NCI-H1436 (cell line): ENCODE measurements around the gene KMT2B.

Experiments
- DNase-seq: peaks from one replicate; lab custom pipeline; 2025; lab: John Stamatoyannopoulos, UW

KMT2B gene

DNA sequence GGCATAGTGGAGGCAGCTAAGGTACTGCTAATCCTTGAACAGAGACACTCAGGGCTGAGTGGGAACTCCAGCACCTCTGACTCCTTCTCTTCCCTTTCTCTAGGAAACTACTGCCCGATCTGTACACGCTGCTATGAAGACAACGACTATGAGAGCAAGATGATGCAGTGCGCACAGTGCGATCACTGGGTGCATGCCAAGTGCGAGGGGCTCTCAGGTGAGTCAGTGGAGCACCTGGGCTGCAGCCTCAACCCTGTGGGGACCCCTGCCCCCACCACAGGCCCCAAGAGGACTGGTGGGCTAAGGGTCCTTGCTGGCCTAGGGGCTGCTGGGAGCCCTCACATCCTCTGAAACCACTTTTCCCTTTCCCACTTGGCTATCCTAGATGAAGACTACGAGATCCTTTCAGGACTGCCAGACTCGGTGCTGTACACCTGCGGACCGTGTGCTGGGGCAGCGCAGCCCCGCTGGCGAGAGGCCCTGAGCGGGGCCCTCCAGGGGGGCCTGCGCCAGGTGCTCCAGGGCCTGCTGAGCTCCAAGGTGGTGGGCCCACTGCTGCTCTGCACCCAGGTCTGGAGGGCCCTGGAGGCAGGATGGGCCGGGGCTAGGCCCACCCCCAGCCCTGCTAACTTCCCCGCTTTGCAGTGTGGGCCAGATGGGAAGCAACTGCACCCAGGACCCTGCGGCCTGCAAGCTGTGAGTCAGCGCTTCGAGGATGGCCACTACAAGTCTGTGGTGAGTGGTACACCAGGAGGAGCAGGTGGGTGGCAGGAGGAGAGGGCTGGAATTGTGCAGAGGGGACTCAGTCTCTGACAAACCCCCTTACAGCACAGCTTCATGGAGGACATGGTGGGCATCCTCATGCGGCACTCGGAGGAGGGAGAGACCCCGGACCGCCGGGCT, 9.5 kb downstream of the KMT2B start:
- DNase-seq, result no peak

DNA sequence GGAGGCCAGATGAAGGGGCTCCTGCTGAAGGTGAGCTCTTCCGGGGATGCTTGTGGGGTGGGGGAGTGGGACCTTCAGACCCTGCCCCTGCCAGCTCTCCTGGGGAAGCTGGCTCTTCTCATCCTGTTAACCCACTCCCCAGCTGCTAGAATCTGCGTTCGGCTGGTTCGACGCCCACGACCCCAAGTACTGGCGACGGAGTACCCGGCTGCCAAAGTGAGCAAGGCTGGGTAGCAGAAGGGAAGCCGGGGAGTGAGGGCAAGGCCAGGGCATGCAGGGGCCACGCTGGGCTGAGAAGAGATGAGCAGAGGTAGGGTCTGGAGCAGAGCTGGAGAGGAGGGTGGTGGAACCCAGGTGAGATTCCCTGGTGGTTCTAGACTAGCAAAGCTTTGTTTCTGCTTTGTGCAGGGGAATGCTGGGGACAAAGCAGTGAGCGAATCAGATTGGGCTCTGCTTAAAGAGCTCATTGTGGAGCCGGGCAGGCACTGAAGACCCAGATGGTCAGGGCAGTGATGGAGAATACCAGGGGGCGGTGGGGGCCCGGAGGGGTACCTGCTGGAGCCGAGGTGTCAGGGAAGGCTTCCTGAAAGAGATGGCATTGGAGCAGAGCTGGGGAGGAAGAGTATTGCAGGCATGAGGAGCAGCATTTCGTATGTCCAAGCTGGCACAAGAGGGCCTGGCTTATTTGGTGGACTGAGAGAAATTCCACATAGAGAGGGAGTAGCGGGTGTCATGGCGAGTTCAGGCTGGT, 10.3 kb downstream of the KMT2B start:
- no peak for DNase-seq

DNA sequence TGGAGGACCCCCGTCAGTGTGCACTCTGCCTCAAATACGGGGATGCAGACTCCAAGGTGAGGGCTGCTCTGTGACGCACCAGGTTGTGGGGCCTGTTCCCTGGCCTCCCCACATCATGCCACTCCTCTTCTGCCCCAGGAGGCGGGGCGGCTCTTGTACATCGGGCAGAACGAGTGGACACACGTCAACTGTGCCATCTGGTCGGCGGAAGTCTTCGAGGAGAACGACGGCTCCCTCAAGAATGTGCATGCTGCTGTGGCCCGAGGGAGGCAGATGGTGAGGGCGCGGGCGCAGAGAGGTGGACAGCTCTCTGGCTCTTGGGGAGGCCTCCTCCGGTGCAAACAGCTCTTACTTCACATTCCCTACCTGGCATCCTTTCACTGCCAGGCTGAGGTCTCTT, 11.2 kb downstream of the KMT2B start:
- no peak for DNase-seq

DNA sequence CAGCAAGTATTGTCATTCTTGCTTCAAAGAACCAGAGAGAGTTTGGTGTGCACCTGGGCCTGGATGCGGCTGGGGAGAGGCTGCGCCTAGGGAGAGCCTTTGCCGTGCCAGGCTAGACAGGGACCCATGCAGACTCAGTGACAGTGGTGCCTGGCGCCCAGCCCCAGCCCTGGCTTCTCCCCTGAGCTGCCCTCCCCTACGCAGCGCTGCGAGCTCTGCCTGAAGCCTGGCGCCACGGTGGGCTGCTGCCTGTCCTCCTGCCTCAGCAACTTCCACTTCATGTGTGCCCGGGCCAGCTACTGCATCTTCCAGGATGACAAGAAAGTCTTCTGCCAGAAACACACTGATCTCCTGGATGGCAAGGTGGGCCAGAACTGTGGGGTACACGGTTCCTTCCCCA, 12.0 kb downstream of the KMT2B start:
- DNase-seq, result no peak

DNA sequence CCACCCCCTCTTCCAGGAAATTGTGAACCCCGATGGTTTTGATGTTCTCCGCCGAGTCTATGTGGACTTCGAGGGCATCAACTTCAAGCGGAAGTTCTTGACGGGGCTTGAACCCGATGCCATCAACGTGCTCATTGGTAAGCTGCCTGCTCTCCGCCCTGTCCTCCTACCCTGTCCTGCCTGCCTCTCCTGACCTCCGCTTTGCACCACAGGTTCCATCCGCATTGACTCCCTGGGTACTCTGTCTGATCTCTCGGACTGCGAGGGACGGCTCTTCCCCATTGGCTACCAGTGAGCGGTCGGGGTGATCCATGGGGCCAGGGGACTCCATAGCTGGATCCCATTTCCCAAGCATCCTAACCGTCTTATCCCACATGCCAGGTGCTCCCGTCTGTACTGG, 12.5 kb downstream of the KMT2B start:
- DNase-seq, result no peak

DNA sequence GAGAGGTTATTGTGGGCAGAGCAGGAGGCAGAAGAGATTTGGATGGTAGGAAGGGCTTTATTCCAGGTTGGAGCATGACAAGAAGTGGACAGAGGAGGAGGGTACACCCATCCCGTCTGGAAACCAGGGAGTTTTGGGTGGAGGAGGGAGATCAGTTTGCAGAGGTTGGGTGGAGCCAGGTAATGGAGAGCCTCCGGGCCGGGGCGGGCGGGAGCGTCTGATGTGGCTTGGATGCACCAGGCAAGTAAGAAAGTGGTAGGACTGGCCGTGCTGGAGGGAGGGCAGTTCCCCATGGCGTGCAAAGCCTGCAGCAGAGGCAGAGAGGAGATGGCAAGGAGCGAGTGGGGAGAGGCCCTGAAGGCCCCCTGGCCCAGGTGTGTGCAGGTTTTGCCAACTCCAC, 13.6 kb downstream of the KMT2B start:
- no peak for DNase-seq

DNA sequence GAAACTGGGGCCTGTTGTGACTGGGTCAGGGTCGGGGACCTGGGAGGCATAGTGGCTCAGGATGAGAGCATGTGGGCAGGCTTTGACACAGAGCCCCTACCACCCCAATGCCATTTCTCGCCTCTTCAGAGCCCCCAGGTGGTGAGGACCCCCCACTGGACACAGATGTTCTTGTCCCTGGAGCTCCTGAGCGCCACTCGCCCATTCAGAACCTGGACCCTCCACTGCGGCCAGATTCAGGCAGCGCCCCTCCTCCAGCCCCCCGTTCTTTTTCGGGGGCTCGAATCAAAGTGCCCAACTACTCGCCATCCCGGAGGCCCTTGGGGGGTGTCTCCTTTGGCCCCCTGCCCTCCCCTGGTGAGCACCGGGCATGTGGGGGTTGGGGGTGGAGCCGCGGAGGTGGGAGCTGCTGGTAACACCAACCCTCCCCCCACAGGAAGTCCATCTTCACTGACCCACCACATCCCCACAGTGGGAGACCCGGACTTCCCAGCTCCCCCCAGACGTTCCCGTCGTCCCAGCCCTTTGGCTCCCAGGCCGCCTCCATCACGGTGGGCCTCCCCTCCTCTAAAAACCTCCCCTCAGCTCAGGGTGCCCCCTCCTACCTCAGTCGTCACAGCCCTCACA, 14.1 kb downstream of the KMT2B start:
- DNase-seq, result no peak

DNA sequence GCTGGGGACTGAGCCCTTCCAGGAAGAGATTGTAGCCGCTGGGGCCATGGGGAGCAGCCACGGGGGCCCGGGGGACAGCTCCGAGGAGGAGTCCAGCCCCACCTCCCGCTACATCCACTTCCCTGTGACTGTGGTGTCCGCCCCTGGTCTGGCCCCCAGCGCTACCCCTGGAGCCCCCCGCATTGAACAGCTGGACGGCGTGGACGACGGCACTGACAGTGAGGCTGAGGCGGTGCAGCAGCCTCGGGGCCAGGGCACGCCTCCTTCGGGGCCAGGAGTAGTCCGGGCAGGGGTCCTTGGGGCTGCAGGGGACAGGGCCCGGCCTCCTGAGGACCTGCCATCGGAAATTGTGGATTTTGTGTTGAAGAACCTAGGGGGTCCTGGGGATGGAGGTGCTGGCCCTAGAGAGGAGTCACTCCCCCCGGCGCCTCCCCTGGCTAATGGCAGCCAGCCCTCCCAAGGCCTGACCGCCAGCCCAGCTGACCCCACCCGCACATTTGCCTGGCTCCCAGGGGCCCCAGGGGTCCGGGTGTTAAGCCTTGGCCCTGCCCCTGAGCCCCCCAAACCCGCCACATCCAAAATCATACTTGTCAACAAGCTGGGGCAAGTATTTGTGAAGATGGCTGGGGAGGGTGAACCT, 14.9 kb downstream of the KMT2B start:
- DNase-seq, result no peak

DNA sequence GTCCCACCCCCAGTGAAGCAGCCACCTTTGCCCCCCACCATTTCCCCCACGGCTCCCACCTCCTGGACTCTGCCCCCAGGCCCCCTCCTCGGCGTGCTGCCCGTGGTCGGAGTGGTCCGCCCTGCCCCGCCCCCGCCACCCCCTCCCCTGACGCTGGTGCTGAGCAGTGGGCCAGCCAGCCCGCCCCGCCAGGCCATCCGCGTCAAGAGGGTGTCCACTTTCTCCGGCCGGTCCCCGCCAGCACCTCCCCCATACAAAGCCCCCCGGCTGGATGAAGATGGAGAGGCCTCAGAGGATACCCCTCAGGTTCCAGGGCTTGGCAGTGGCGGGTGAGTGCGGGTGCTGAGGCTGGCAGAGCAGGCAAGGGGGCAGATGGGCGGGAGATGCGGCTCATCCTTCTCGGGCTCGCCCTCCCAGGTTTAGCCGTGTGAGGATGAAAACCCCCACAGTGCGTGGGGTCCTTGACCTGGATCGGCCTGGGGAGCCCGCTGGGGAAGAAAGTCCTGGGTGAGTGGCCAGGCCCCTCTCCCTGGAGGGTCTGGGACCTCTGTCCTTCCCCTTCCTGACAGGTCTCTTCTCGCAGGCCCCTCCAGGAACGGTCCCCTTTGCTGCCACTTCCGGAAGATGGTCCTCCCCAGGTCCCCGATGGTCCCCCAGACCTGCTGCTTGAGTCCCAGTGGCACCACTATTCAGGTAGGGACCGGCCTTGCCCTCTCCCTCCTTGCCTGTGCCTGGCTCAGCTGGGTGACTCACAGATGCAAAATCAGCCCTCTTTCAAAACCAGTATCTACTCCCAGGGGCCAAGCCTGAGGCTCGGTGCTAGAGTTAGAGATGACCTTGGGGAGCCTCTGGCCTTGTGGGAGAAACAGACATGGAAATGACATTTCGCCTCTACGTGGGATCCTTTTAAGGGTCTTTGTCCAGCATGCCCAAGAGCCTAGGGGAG, 15.7 kb downstream of the KMT2B start:
- no peak for DNase-seq

DNA sequence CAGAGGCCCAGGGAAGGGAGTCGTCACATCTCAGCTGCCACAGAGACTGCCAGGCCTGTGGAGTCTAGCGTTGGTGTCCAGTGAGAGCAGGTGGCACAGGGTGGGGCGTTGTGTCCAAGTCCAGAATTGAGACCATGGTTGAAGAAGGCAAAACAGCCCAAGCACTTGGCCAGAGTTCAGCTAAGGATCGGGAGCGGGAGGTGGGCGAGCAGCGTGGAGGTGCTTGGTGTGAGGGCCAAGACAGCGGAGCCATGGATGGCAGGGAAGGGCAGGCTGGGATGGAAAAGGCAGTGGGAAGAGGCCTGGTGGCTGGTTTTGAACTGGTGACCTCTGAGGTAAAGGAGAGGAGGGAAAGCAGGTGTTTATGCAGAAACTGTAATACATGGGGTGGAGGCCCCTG, 16.5 kb downstream of the KMT2B start:
- DNase-seq, result no peak

DNA sequence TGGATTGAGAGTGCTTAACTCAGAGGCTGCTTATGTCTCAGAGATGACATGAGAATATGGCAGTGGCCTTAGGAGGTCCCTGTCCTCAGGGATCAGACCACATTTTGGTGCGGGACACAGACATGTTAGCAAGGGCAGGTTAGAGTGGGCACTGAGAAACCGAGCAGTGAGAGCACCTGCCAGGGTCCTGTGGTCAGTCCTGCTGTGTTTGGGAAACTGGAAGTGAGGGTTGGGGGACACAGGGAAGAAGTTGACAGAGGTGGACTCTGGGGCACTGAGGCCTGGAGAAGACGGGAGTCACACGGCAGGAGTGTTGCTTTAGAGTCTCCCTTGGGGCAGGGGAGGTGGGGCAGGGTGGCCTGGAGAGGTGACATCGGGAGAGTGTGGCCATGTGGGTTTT, 17.1 kb downstream of the KMT2B start:
- DNase-seq, result no peak

DNA sequence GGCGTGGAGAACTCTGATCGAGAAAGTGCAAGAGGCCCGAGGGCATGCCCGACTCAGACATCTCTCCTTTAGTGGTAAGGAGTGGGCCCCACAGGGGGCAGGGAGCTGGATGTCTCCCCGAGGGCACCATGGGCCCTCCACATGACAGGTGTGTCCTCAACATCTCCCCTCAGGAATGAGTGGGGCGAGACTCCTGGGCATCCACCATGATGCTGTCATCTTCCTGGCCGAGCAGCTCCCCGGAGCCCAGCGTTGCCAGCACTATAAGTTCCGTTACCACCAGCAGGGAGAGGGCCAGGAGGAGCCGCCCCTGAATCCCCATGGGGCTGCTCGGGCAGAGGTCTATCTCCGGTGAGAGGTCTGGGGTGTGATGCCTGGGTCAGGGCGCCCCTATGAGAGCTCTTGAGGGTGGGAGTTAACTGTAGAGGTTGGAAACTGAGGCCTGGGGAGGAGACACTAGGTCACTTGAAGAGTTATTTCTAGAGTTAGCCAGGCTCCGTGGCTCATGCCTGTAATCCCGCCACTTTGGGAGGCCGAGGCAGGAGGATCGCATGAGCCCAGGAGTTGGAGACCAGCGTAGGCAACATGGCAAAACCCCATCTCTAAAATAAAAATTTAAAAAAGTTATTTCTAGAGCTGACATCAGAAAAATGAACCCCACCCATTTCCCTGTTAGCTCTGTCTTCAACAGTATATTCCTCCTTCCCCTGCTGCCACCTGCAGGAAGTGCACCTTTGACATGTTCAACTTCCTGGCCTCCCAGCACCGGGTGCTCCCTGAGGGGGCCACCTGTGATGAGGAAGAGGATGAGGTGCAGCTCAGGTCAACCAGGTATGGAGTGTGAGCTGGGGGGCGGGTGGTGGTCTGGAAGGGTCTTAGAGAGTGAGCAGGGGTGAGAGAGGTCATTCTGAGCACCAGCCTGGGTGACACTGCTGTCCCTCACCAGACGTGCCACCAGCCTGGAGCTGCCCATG, 19.4 kb downstream of the KMT2B start:
- no peak for DNase-seq

DNA sequence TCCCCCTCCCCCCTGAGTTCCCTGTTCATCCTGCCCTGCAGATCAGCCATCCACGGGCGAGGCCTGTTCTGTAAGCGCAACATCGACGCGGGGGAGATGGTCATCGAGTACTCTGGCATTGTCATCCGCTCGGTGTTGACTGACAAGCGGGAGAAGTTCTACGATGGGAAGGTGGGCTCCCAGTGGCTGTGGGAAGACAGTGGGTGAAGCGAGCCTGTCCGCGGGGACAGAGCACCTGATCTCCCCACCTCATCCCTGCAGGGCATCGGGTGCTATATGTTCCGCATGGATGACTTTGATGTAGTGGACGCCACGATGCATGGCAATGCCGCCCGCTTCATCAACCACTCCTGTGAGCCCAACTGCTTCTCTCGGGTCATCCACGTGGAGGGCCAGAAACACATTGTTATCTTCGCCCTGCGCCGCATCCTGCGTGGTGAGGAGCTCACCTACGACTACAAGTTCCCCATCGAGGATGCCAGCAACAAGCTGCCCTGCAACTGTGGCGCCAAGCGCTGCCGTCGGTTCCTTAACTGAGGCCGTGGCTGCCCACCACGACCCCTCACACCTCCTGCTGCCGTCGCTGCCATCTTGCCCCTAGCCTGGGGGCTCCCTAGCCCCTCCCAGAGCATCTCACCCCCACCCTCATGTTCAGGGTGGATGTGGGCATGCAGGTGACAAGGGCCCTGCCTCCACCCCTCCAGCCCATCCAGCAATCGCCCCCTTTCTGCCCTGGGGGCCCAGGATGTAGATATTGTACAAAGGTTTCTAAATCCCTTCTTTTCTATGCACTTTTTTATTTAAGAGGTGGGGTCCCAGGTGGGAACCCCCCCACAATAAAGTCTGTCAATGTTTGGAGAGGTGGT, 20.5 kb downstream of the KMT2B start:
- no peak for DNase-seq

DNA sequence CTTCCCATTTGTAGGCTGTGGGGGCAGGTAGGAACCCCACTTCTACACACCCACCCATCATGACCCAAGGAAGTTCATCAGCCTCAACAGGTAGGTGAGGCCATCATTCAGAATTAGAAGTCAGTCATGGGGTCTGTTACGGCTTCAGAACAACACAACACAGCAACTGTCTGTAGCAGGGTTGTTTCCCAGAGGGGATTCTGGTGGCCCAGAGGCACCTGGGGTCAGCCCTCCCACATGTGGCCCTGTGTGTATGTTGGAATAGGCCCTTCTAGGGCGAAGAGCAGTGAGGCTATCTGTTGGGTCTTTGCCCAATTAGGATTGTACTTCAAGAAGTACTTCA, 21.1 kb downstream of the KMT2B start:
- DNase-seq, result no peak

DNA sequence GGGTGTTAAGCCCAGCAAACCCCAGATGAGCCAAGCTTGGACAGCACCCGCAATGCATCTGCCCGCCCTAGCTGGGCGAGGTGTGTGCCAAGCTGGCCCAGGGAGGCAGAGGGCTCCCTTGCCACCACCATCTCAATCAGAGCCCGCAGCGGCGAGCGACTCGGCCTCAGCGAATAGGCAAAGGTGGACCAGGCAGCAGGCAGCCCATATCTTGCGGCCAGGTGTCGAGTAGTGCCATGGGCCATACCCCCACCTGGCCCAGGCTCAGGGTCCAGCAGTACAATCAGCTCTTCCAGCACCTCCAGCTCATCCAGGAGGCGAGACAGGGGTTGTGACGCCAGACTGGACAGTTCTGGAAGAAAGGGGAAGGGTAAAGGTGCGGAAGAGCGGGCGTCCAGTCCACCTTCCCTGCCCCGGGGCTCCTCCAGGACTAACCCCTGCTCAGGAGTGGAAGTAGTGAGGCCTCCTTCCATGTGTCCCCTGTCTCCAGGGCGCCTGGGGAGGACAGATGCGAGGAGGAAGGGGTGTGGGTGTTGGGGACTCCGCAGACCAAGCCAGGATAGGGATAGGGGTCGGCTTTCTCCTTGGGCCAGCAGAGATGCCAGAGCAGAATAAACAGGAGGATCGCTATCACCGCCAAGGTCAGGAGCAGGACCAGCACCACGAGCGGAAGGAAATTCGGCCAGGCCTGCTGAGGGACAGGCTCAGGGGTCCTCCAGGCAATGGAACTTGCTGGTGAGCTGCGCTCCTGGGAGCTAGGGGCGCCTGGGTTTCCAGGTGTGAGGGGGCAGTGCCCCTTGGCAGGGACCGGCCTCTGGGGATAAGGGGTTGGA, 21.7 kb downstream of the KMT2B start:
- no peak for DNase-seq

DNA sequence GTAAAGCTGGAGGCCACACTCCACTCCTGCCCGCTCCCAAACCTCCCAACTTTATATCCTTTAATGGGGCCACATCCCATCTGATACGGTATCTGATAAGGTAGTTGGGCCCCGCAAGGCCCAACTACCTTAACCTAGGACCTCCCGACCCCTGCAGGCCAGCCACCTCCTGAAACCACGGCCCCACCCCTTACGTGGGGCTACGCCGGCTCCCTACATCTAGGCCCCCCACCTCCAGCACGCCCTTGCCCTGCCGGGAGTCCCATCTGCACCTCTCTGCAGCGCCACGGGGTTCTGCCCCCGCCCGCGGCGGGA, 22.3 kb downstream of the KMT2B start:
- no peak for DNase-seq

DNA sequence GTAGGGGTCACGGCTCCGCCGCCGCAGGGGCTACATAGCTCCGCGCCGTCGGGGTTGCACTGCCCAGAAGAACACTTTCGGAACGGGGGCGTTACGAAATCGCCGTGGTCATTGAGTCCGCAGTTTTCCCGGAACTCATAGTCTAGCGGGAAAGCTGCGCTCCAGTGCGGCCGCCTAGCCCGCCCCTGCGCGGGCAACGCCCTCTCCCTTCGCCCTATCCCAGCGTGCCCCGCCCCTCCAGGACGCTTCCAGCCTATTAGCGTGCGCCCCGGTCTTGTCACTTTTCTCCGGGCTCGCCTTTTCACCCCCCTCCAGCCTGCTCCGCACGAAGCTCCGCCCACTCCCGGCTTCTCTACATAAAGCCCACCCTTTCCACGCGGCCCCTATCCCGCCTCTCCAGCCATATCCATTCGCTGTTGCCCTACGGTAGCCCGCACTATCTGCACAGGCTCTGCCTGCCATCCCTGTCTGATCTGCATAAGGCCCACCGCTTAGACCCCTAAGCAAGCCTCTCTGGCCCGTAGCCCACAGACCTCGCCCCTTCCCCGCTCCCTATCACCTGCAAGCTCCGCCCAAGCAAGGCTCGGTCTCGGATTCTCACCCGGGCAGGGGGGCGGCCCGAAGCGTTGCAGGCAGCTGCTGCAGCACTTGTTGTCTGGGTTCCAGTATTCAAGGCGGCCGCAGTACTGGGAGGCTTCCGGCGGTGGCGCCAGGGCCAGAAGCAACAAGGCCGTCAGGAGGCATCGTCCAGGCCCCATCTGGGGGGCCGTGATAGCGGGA, 22.8 kb downstream of the KMT2B start:
- DNase-seq, result peak; percentile 97

DNA sequence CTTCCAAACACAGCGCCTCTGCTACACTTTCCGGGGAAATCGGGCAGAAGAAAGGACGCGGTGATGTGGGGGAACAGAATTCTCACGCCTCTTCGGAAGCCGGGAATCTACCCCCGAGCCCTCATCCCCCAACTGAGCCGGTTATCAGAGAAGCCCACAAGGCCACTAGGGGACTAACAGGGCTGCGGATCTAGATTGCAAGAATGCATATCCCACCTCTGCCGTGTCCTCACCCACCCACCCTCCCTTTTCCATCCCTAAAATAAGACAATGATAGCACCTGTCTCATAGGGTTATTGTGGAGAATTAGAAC, 23.4 kb downstream of the KMT2B start:
- DNase-seq, result no peak
